MCF 10A (cell line): Measurements from ENCODE around the gene ANKRD6. TPM values are rescaled to one million over a fixed set of nuclear protein-coding genes. Genes with fewer than 3 reads are reported as not detected.

Experiments used
- BruUV-seq: library from RNA; stranded (reverse); fragments of 400-500 nt; replicated peaks from 2 replicates; lab custom pipeline; 2021; lab: Mats Ljungman, UMichigan
- CTCF ChIA-PET: fragments of 300-600 bp; sonication (Branson Sonifier 250); formaldehyde crosslinking; extraction: SDS; loops from one replicate; lab custom pipeline; 2021; ENCODE audit warnings: antibody characterized with exemption, inconsistent platforms; lab: Yijun Ruan, JAX
- POLR2A ChIA-PET: fragments of 300-600, 350-650 bp; sonication (Branson Sonifier 250); formaldehyde crosslinking; extraction: SDS; loops from one replicate; lab custom pipeline; 2020; ENCODE audit warnings: antibody characterized with exemption, inconsistent platforms; lab: Yijun Ruan, JAX
- DNase-seq: peaks from one replicate; pipeline ENCODE4 v3.0.0-alpha.2; 2018; ENCODE audit not compliant: unreplicated experiment
- H3K27ac Mint-ChIP-seq: one replicate; pipeline ENCODE4 v1.8.0; 2022; ENCODE audit warnings: mild to moderate bottlenecking, low read depth, mixed read lengths; ENCODE audit not compliant: unreplicated experiment
- H3K27me3 Mint-ChIP-seq: one replicate; pipeline ENCODE4 v1.8.0; 2022; ENCODE audit warnings: mixed read lengths; ENCODE audit not compliant: insufficient read depth, unreplicated experiment
- H3K36me3 Mint-ChIP-seq: one replicate; pipeline ENCODE4 v1.8.0; 2022; ENCODE audit warnings: mild to moderate bottlenecking, moderate library complexity, mixed read lengths; ENCODE audit not compliant: insufficient read depth, unreplicated experiment
- H3K4me1 Mint-ChIP-seq: one replicate; pipeline ENCODE4 v1.8.0; 2022; ENCODE audit warnings: mixed read lengths; ENCODE audit not compliant: insufficient read depth, unreplicated experiment
- H3K4me3 Mint-ChIP-seq: one replicate; pipeline ENCODE4 v1.8.0; 2022; ENCODE audit warnings: mild to moderate bottlenecking, moderate library complexity, mixed read lengths; ENCODE audit not compliant: unreplicated experiment
- H3K9me3 Mint-ChIP-seq: one replicate; pipeline ENCODE4 v1.8.0; 2022; ENCODE audit warnings: mixed read lengths; ENCODE audit not compliant: unreplicated experiment
- intact Hi-C: fragments of 100-400 bp; cut with micrococcal nuclease; formaldehyde crosslinking; loops from 2 replicates; pipeline ENCODE4 v1.14.1; 2022
- total RNA-seq: library from RNA; stranded (reverse); gene quantifications from 2 replicates; pipeline ENCODE4 v1.2.3, GENCODE V29; 2022
- TF ChIP-seq, protein P1 (sequence below): fragments of 200-600 bp; IDR thresholded peaks from one replicate; pipeline ENCODE4 v1.8.0; 2022; ENCODE audit warnings: antibody characterized with exemption, mild to moderate bottlenecking; ENCODE audit not compliant: unreplicated experiment

Gene ANKRD6
- total RNA-seq, 1 experiment from 2014 or later, result 2.1 TPM

GRCh38 chr6:89520736-89521135, 87.8 kb downstream of the ANKRD6 start:
- no peak for DNase-seq
- Mint-ChIP-seq H3K4me3 (no peak overlapping the region), H3K9me3 (no peaks in the 10 kb centered on the region), H3K27ac (no peak overlapping the region), H3K27me3 (peaks cover 5% of the 10 kb centered on the region), H3K36me3 (peaks cover 7% of the 10 kb centered on the region), H3K4me1 (no peaks in the 10 kb centered on the region)
- no TSS peak for BruUV-seq
- ChIA-PET CTCF (no interaction called here), POLR2A (no interaction called here)
- intact Hi-C loops, result no loop called here
- TF ChIP-seq, protein P1, sequence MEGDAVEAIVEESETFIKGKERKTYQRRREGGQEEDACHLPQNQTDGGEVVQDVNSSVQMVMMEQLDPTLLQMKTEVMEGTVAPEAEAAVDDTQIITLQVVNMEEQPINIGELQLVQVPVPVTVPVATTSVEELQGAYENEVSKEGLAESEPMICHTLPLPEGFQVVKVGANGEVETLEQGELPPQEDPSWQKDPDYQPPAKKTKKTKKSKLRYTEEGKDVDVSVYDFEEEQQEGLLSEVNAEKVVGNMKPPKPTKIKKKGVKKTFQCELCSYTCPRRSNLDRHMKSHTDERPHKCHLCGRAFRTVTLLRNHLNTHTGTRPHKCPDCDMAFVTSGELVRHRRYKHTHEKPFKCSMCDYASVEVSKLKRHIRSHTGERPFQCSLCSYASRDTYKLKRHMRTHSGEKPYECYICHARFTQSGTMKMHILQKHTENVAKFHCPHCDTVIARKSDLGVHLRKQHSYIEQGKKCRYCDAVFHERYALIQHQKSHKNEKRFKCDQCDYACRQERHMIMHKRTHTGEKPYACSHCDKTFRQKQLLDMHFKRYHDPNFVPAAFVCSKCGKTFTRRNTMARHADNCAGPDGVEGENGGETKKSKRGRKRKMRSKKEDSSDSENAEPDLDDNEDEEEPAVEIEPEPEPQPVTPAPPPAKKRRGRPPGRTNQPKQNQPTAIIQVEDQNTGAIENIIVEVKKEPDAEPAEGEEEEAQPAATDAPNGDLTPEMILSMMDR, result no peak

DNA sequence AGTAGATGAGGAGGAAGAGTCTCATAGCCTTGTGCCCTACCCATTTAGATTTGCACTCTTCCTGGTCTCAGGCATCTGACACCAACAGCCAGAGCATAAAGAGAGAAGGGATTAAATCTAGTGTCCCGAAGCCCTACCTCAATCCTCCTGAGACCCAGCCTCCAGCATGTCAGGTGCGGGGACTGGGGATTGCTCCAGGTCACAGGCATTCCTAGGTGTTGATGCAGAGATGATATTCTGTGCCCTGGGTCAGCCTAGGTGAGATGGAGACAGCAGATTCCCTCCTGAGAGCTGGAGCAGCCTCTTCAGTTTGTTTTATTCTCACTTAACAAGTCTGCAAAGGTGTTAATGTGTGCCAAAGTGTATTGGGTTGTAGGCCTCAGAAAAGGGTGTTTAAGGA, 89.8 kb downstream of the ANKRD6 start:
- H3K9me3 Mint-ChIP-seq, result no peaks in the 10 kb centered on the region
- H3K27ac Mint-ChIP-seq, result no peak overlapping the region
- intact Hi-C loops, result no loop called here
- no peak for DNase-seq
- TF ChIP-seq, protein P1, result no peak
- ChIA-PET POLR2A (no interaction called here), CTCF (interaction anchor here (0.9 kb wide), 1 partner anchor 22 kb away, joined by 3 read pairs; no protein-coding TSS in a partner anchor)
- no peaks in the 10 kb centered on the region for H3K27me3 Mint-ChIP-seq
- no peaks in the 10 kb centered on the region for H3K4me1 Mint-ChIP-seq
- no peak overlapping the region for H3K4me3 Mint-ChIP-seq
- H3K36me3 Mint-ChIP-seq, result peaks cover 6% of the 10 kb centered on the region
- no TSS peak for BruUV-seq

DNA sequence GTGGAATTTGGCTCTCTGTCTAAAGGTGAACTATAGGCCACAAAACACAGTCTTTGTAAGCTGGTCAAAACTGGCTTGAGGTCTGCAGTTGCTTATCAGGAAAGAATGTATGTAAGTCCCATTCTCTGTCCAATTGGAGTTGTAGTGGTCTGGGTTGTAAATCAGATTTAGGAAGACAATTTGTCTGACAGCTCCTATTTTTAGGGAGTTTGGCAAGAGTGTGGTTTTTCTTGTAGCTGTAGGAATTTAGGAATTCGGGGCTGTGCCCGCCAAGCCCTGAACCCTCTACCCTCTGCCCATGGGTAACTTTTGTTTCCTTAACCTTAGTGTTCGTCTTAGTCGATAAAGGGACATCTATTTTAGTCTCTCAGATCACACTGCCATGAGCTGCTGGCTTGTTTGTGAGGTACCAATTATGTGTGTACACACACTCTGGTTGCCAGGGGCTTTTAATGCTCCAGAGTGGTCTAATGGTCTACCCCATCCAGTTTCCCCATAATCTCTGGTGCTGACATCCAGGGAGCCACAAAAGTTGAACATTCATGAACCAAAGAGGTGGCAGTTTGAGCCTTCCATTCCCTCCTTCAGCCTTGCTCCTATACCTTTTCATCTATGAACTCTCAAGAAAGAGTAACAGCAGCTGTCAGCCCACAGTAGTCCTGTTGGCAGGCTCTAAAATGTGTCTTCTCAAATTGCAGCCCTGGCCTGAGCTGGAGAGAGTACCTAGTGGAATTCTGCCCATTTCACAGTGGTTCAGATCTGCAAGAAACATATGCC, 93.0 kb downstream of the ANKRD6 start:
- ChIA-PET POLR2A (no interaction called here), CTCF (no interaction called here)
- intact Hi-C loops, result no loop called here
- H3K27ac Mint-ChIP-seq, result no peak overlapping the region
- no peak overlapping the region for H3K4me3 Mint-ChIP-seq
- H3K27me3 Mint-ChIP-seq, result no peaks in the 10 kb centered on the region
- H3K36me3 Mint-ChIP-seq, result no peaks in the 10 kb centered on the region
- TF ChIP-seq, protein P1, result no peak
- H3K4me1 Mint-ChIP-seq, result no peaks in the 10 kb centered on the region
- no TSS peak for BruUV-seq
- H3K9me3 Mint-ChIP-seq, result no peaks in the 10 kb centered on the region
- no peak for DNase-seq

DNA sequence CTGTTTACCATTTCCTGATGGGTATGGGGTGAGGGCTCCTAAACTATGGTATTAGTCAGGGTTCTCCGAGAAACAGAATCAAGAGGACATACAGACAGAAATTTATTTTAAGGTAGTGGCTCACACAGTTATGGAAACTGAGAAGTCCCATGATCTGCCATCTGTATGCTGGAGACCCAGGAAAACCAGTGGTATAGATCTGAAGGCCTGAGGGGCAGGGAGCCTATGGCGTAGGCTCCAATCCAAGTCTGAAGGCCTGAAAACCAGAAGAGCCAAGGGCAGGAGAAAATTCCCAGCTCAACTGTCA, 93.6 kb downstream of the ANKRD6 start:
- Mint-ChIP-seq H3K36me3 (no peaks in the 10 kb centered on the region), H3K9me3 (no peaks in the 10 kb centered on the region), H3K27me3 (no peaks in the 10 kb centered on the region), H3K4me3 (no peak overlapping the region), H3K27ac (no peak overlapping the region), H3K4me1 (no peaks in the 10 kb centered on the region)
- TF ChIP-seq, protein P1, result no peak
- DNase-seq, result no peak
- BruUV-seq, result no TSS peak
- CTCF ChIA-PET, result no interaction called here
- intact Hi-C loops, result no loop called here
- POLR2A ChIA-PET, result no interaction called here
